WERI-Rb-1 (cell line): ENCODE measurements around the gene AGTPBP1.

Experiments
- DNase-seq: peaks from one replicate; pipeline ENCODE4 v3.0.0-alpha.2; 2020
- H3K27ac ChIP-seq: fragments of 250-450 bp; sonication (Bioruptor Pico); 2 replicates; pipeline ENCODE4 v1.5.1; 2020; ENCODE audit warnings: mild to moderate bottlenecking, moderate library complexity
- H3K27me3 ChIP-seq: fragments of 250-450 bp; sonication (Bioruptor Pico); 2 replicates; pipeline ENCODE4 v1.5.1; 2021; ENCODE audit warnings: mild to moderate bottlenecking, low read depth, moderate library complexity; ENCODE audit not compliant: insufficient read depth, severe bottlenecking
- H3K36me3 ChIP-seq: fragments of 250-450 bp; sonication (Bioruptor Pico); 2 replicates; pipeline ENCODE4 v1.5.1; 2020; ENCODE audit warnings: mild to moderate bottlenecking, moderate library complexity
- H3K4me3 ChIP-seq: 2 replicates; pipeline ENCODE4 v1.5.1; 2011; ENCODE audit warnings: low read depth, mild to moderate bottlenecking, control low read depth, low read length
- H3K9me3 ChIP-seq: fragments of 250-450 bp; sonication (Bioruptor Pico); 2 replicates; pipeline ENCODE4 v1.5.1; 2021; ENCODE audit warnings: mild to moderate bottlenecking, moderate library complexity; ENCODE audit not compliant: severe bottlenecking
- TF ChIP-seq, protein P1 (sequence below): IDR thresholded peaks from 2 replicates; pipeline ENCODE4 v1.5.1; 2011; ENCODE audit warnings: low read depth, mild to moderate bottlenecking, control low read depth, inconsistent platforms, low read length

Gene AGTPBP1

DNA sequence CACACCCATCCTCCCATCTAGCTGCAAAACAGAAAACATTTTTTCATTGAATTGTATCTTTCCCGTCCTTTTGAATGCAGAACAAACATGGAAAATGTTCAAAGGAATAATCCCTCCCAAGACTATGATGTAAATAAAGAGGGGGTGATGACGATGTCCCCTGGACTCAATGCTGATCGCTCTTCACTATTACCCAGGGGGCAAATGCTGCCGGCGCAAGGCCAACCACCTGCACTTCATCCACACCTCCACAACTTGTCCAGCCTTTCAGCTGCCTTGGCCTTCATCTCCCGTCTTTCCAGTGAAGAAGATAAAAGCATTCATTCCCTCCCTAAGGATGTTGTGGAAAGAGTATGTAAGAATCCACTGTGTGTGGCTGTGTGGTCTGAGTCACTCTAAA, 240.3 kb downstream of the AGTPBP1 start:
- Histone ChIP-seq H3K27me3 (peaks cover 20% of the 10 kb centered on the region), H3K9me3 (peaks cover 2% of the 10 kb centered on the region), H3K4me3 (no peak overlapping the region), H3K27ac (no peak overlapping the region), H3K36me3 (no peaks in the 10 kb centered on the region)
- DNase-seq = no peak
- TF ChIP-seq, protein P1, sequence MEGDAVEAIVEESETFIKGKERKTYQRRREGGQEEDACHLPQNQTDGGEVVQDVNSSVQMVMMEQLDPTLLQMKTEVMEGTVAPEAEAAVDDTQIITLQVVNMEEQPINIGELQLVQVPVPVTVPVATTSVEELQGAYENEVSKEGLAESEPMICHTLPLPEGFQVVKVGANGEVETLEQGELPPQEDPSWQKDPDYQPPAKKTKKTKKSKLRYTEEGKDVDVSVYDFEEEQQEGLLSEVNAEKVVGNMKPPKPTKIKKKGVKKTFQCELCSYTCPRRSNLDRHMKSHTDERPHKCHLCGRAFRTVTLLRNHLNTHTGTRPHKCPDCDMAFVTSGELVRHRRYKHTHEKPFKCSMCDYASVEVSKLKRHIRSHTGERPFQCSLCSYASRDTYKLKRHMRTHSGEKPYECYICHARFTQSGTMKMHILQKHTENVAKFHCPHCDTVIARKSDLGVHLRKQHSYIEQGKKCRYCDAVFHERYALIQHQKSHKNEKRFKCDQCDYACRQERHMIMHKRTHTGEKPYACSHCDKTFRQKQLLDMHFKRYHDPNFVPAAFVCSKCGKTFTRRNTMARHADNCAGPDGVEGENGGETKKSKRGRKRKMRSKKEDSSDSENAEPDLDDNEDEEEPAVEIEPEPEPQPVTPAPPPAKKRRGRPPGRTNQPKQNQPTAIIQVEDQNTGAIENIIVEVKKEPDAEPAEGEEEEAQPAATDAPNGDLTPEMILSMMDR = no peak
